ENCODE measurements around the gene TOP3B. TPM values are rescaled to one million over a fixed set of nuclear protein-coding genes. Genes with fewer than 3 reads are reported as not detected.

TOP3B gene
- total RNA-seq, 2 experiments from 2014 or later = 41.2 to 41.4 TPM

- DNase-seq = no peak
- CTCF ChIA-PET = interaction anchor here (0.8 kb wide), 1 partner anchor 20 kb away, joined by 3 read pairs; the partner anchor contains the start of gene PPM1F
- Mint-ChIP-seq H3K4me3 (no peak overlapping the region), H3K27ac (no peak overlapping the region), H3K36me3 (ENCODE audit: low read depth) (peaks cover 12% of the 10 kb centered on the region), H3K27me3 (ENCODE audit: low read depth) (no peaks in the 10 kb centered on the region), H3K4me1 (ENCODE audit: low read depth) (peaks cover 2% of the 10 kb centered on the region), H3K9me3 (no peaks in the 10 kb centered on the region)
- intact Hi-C loops (cut with micrococcal nuclease) = no loop called here
Measured at GRCh38 chr22:21932347-21932746, 50.2 kb downstream of the TOP3B start.

GRCh38 chr22:21931056-21931455 is 51.5 kb downstream of the TOP3B start:
- Mint-ChIP-seq H3K27ac (no peak overlapping the region), H3K9me3 (no peaks in the 10 kb centered on the region), H3K4me1 (ENCODE audit: low read depth) (no peaks in the 10 kb centered on the region), H3K27me3 (ENCODE audit: low read depth) (no peaks in the 10 kb centered on the region), H3K36me3 (ENCODE audit: low read depth) (peaks cover 12% of the 10 kb centered on the region), H3K4me3 (no peak overlapping the region)
- CTCF ChIA-PET = no interaction called here
- intact Hi-C loops (cut with micrococcal nuclease) = no loop called here
- no peak for DNase-seq

- Mint-ChIP-seq H3K36me3 (ENCODE audit: low read depth) (peaks cover 9% of the 10 kb centered on the region), H3K9me3 (no peaks in the 10 kb centered on the region), H3K4me3 (no peak overlapping the region), H3K27me3 (ENCODE audit: low read depth) (no peaks in the 10 kb centered on the region), H3K4me1 (ENCODE audit: low read depth) (no peaks in the 10 kb centered on the region), H3K27ac (no peak overlapping the region)
- DNase-seq = no peak
- intact Hi-C loops (cut with micrococcal nuclease) = no loop called here
- CTCF ChIA-PET = interaction anchor here (0.5 kb wide), 1 partner anchor 141 kb away, joined by 3 read pairs; no protein-coding TSS in a partner anchor
Measured at GRCh38 chr22:21929253-21929652, 53.3 kb downstream of the TOP3B start.

- intact Hi-C loops (cut with micrococcal nuclease) = no loop called here
- no peak overlapping the region for H3K27ac Mint-ChIP-seq
Measured at GRCh38 chr22:21928048-21928447, 54.5 kb downstream of the TOP3B start.

GRCh38 chr22:21927174-21927823 is 55.3 kb downstream of the TOP3B start:
- intact Hi-C loops (cut with micrococcal nuclease) = no loop called here
- no peak overlapping the region for H3K27ac Mint-ChIP-seq
- H3K9me3 Mint-ChIP-seq = no peaks in the 10 kb centered on the region

More at GRCh38 chr22:21928048-21928447, 54.5 kb downstream of the TOP3B start:
- DNase-seq = no peak
- H3K27me3 Mint-ChIP-seq (ENCODE audit: low read depth) = no peaks in the 10 kb centered on the region
- CTCF ChIA-PET = interaction anchor here (0.6 to 1.6 kb wide), 3 partner anchors 10 to 507 kb away, joined by 3 read pairs; no protein-coding TSS in a partner anchor
- H3K4me3 Mint-ChIP-seq = no peak overlapping the region
- no peaks in the 10 kb centered on the region for H3K9me3 Mint-ChIP-seq
- H3K4me1 Mint-ChIP-seq (ENCODE audit: low read depth) = no peaks in the 10 kb centered on the region
- peaks cover 7% of the 10 kb centered on the region for H3K36me3 Mint-ChIP-seq (ENCODE audit: low read depth)

GRCh38 chr22:21926728-21927127 is 55.9 kb downstream of the TOP3B start:
- Mint-ChIP-seq H3K9me3 (no peaks in the 10 kb centered on the region), H3K27ac (no peak overlapping the region), H3K36me3 (ENCODE audit: low read depth) (peaks cover 7% of the 10 kb centered on the region), H3K4me3 (no peak overlapping the region), H3K27me3 (ENCODE audit: low read depth) (no peaks in the 10 kb centered on the region), H3K4me1 (ENCODE audit: low read depth) (no peaks in the 10 kb centered on the region)
- no peak for DNase-seq
- CTCF ChIA-PET = interaction anchor here (1.6 kb wide), 1 partner anchor 12 kb away, joined by 3 read pairs; no protein-coding TSS in a partner anchor
- intact Hi-C loops (cut with micrococcal nuclease) = no loop called here

More at GRCh38 chr22:21927174-21927823, 55.3 kb downstream of the TOP3B start:
- Mint-ChIP-seq H3K4me3 (no peak overlapping the region), H3K4me1 (ENCODE audit: low read depth) (no peaks in the 10 kb centered on the region), H3K36me3 (ENCODE audit: low read depth) (peaks cover 7% of the 10 kb centered on the region), H3K27me3 (ENCODE audit: low read depth) (no peaks in the 10 kb centered on the region)
- no peak for DNase-seq
- CTCF ChIA-PET = interaction anchor here (0.6 to 1.6 kb wide), 2 partner anchors 11 to 207 kb away, joined by 3 read pairs; no protein-coding TSS in a partner anchor

- intact Hi-C loops (cut with micrococcal nuclease) = no loop called here
- CTCF ChIA-PET = no interaction called here
- no peak for DNase-seq
- H3K4me3 Mint-ChIP-seq = no peak overlapping the region
- no peaks in the 10 kb centered on the region for H3K27me3 Mint-ChIP-seq (ENCODE audit: low read depth)
- no peaks in the 10 kb centered on the region for H3K4me1 Mint-ChIP-seq (ENCODE audit: low read depth)
- H3K36me3 Mint-ChIP-seq (ENCODE audit: low read depth) = no peaks in the 10 kb centered on the region
- H3K9me3 Mint-ChIP-seq = no peaks in the 10 kb centered on the region
- no peak overlapping the region for H3K27ac Mint-ChIP-seq
Measured at GRCh38 chr22:21923163-21923561, 59.4 kb downstream of the TOP3B start.

- Mint-ChIP-seq H3K27me3 (ENCODE audit: low read depth) (no peaks in the 10 kb centered on the region), H3K4me3 (no peak overlapping the region), H3K36me3 (ENCODE audit: low read depth) (no peaks in the 10 kb centered on the region), H3K4me1 (ENCODE audit: low read depth) (no peaks in the 10 kb centered on the region), H3K9me3 (no peaks in the 10 kb centered on the region), H3K27ac (no peak overlapping the region)
- intact Hi-C loops (cut with micrococcal nuclease) = no loop called here
- DNase-seq = no peak
- CTCF ChIA-PET = no interaction called here
Measured at GRCh38 chr22:21922370-21923162, 60.0 kb downstream of the TOP3B start.

- DNase-seq = no peak
- no peak overlapping the region for H3K27ac Mint-ChIP-seq
- H3K4me3 Mint-ChIP-seq = no peak overlapping the region
- H3K9me3 Mint-ChIP-seq = no peaks in the 10 kb centered on the region
- CTCF ChIA-PET = no interaction called here
- no peaks in the 10 kb centered on the region for H3K36me3 Mint-ChIP-seq (ENCODE audit: low read depth)
- intact Hi-C loops (cut with micrococcal nuclease) = no loop called here
- H3K4me1 Mint-ChIP-seq (ENCODE audit: low read depth) = no peaks in the 10 kb centered on the region
- H3K27me3 Mint-ChIP-seq (ENCODE audit: low read depth) = no peaks in the 10 kb centered on the region
Measured at GRCh38 chr22:21921729-21922128, 60.9 kb downstream of the TOP3B start.

GRCh38 chr22:21921184-21921721 is 61.3 kb downstream of the TOP3B start:
- intact Hi-C loops (cut with micrococcal nuclease) = no loop called here
- Mint-ChIP-seq H3K4me1 (ENCODE audit: low read depth) (no peaks in the 10 kb centered on the region), H3K4me3 (no peak overlapping the region), H3K9me3 (no peaks in the 10 kb centered on the region), H3K27me3 (ENCODE audit: low read depth) (no peaks in the 10 kb centered on the region), H3K36me3 (ENCODE audit: low read depth) (no peaks in the 10 kb centered on the region), H3K27ac (no peak overlapping the region)
- no peak for DNase-seq
- CTCF ChIA-PET = no interaction called here

- CTCF ChIA-PET = interaction anchor here (1.0 kb wide), 1 partner anchor 33 kb away, joined by 3 read pairs; no protein-coding TSS in a partner anchor
- Mint-ChIP-seq H3K27me3 (ENCODE audit: low read depth) (no peaks in the 10 kb centered on the region), H3K27ac (no peak overlapping the region), H3K4me1 (ENCODE audit: low read depth) (no peaks in the 10 kb centered on the region), H3K4me3 (no peak overlapping the region), H3K36me3 (ENCODE audit: low read depth) (no peaks in the 10 kb centered on the region), H3K9me3 (no peaks in the 10 kb centered on the region)
- intact Hi-C loops (cut with micrococcal nuclease) = no loop called here
- DNase-seq = no peak
Measured at GRCh38 chr22:21920341-21921183, 62.0 kb downstream of the TOP3B start.

Data from activated naive CD4-positive, alpha-beta T cell treated with anti-CD3 and anti-CD28 coated beads for 36 hours (primary cell).